GM23338 (cell line): Measurements from ENCODE around the gene THBS4. TPM values are rescaled to one million over a fixed set of nuclear protein-coding genes. Genes with fewer than 3 reads are reported as not detected.
A peak's percentile ranks its signal among the peaks of the same experiment; 100 is the strongest.

ENCODE experiments used
- ATAC-seq: fragments of 200-7000 bp; cut with Tn5 transposase; 3 replicates; pipeline ENCODE4 v1.9.1; 2020
- DNase-seq: peaks from one replicate; pipeline ENCODE4 v3.0.0-alpha.2; 2015; ENCODE audit warnings: low spot score
- H2AFZ ChIP-seq: fragments of 200-600 bp; sonication (generic); 2 replicates; pipeline ENCODE4 v1.8.0; 2016; ENCODE audit warnings: antibody characterized with exemption, mild to moderate bottlenecking, moderate library complexity
- H3F3A ChIP-seq: fragments of 200-600 bp; sonication (generic); replicated peaks from 2 replicates; pipeline ENCODE4 v1.8.0; 2017; ENCODE audit warnings: antibody characterized with exemption, mixed run types, low read depth
- H3K27ac ChIP-seq: fragments of 200-600 bp; sonication (generic); 2 replicates; pipeline ENCODE4 v1.6.1; 2016; ENCODE audit warnings: low read depth
- H3K27me3 ChIP-seq: fragments of 200-600 bp; sonication (generic); 2 replicates; pipeline ENCODE4 v1.8.0; 2016; ENCODE audit warnings: mild to moderate bottlenecking, mixed run types, moderate library complexity; ENCODE audit not compliant: insufficient read depth
- H3K36me3 ChIP-seq: fragments of 200-600 bp; sonication (generic); 2 replicates; pipeline ENCODE4 v1.8.0; 2016; ENCODE audit warnings: mild to moderate bottlenecking; ENCODE audit not compliant: insufficient read depth
- H3K4me1 ChIP-seq: fragments of 200-600 bp; sonication (generic); 2 replicates; pipeline ENCODE4 v1.8.0; 2016; ENCODE audit warnings: mild to moderate bottlenecking, moderate library complexity; ENCODE audit not compliant: insufficient read depth
- H3K4me2 ChIP-seq: fragments of 200-600 bp; sonication (generic); 2 replicates; pipeline ENCODE4 v1.7.1; 2017; ENCODE audit warnings: mixed run types
- H3K4me3 ChIP-seq: fragments of 200-600 bp; sonication (generic); 2 replicates; pipeline ENCODE4 v1.6.1; 2016; ENCODE audit warnings: mixed run types
- H3K79me2 ChIP-seq: fragments of 200-600 bp; sonication (generic); replicated peaks from 2 replicates; pipeline ENCODE4 v1.8.0; 2017; ENCODE audit warnings: mild to moderate bottlenecking; ENCODE audit not compliant: insufficient read depth
- H3K9me2 ChIP-seq: fragments of 200-600 bp; sonication (generic); 2 replicates; pipeline ENCODE4 v1.8.0; 2017; ENCODE audit not compliant: insufficient read depth
- H4K20me1 ChIP-seq: fragments of 200-600 bp; sonication (generic); replicated peaks from 2 replicates; pipeline ENCODE4 v1.8.0; 2017; ENCODE audit warnings: mild to moderate bottlenecking; ENCODE audit not compliant: insufficient read depth
- H3K27ac Mint-ChIP-seq: 2 replicates; pipeline ENCODE4 v1.8.0; 2020; ENCODE audit warnings: inconsistent platforms, mild to moderate bottlenecking, moderate library complexity, mixed read lengths
- H3K27me3 Mint-ChIP-seq: 3 replicates; pipeline ENCODE4 v1.8.0; 2022; ENCODE audit warnings: low read depth, mild to moderate bottlenecking, moderate library complexity, mixed read lengths, inconsistent platforms; ENCODE audit not compliant: insufficient read depth, poor library complexity
- H3K36me3 Mint-ChIP-seq: 3 replicates; pipeline ENCODE4 v1.8.0; 2021; ENCODE audit warnings: low read depth, mild to moderate bottlenecking, inconsistent platforms, moderate library complexity, mixed read lengths
- H3K4me1 Mint-ChIP-seq: 3 replicates; pipeline ENCODE4 v1.8.0; 2020; ENCODE audit warnings: mild to moderate bottlenecking, inconsistent platforms, mixed read lengths
- H3K4me3 Mint-ChIP-seq: 3 replicates; pipeline ENCODE4 v1.8.0; 2021; ENCODE audit warnings: moderate library complexity, mild to moderate bottlenecking, inconsistent platforms, mixed read lengths
- H3K9me3 Mint-ChIP-seq: 3 replicates; pipeline ENCODE4 v1.8.0; 2020; ENCODE audit warnings: moderate library complexity, mild to moderate bottlenecking, inconsistent platforms, mixed read lengths
- JUNB ChIP-seq: IDR thresholded peaks from one replicate; pipeline ENCODE4 v1.6.1; 2016; ENCODE audit warnings: antibody characterized with exemption; ENCODE audit not compliant: unreplicated experiment
- ZNF462 ChIP-seq: fragments of 250-450 bp; sonication (Bioruptor Pico); IDR thresholded peaks from 2 replicates; pipeline ENCODE4 v1.5.0; 2020; ENCODE audit warnings: mild to moderate bottlenecking, moderate library complexity
- long read RNA-seq: library from polyadenylated mRNA; unstranded; transcript quantifications from one replicate; pipeline ENCODE4 v2.0.0, GENCODE V29; 2020; ENCODE audit not compliant: unreplicated experiment
- polyA plus RNA-seq: library from polyadenylated mRNA; unstranded; fragments of >200 nt; fragmentation: Nextera tagmentation; extraction: Ambion mirVana; gene quantifications from 2 replicates; pipeline ENCODE4 v1.2.1, GENCODE V29; 2016
- total RNA-seq: library from RNA; depleted of rRNA; stranded (reverse); fragments of >200 nt; shearing (Covaris generic); gene quantifications from 2 replicates; pipeline ENCODE4 v1.2.3, GENCODE V29; 2014; rRNA removed

Gene THBS4
- total RNA-seq: 13.7 and 23.2 TPM in 2 replicates
- polyA plus RNA-seq: 11.9 and 14.0 TPM in 2 replicates
- long read RNA-seq, partial matches to known transcripts: 1 of 4 reads
- long read RNA-seq, other reads (novel, unspliced or antisense): 0 of 4 reads

DNA sequence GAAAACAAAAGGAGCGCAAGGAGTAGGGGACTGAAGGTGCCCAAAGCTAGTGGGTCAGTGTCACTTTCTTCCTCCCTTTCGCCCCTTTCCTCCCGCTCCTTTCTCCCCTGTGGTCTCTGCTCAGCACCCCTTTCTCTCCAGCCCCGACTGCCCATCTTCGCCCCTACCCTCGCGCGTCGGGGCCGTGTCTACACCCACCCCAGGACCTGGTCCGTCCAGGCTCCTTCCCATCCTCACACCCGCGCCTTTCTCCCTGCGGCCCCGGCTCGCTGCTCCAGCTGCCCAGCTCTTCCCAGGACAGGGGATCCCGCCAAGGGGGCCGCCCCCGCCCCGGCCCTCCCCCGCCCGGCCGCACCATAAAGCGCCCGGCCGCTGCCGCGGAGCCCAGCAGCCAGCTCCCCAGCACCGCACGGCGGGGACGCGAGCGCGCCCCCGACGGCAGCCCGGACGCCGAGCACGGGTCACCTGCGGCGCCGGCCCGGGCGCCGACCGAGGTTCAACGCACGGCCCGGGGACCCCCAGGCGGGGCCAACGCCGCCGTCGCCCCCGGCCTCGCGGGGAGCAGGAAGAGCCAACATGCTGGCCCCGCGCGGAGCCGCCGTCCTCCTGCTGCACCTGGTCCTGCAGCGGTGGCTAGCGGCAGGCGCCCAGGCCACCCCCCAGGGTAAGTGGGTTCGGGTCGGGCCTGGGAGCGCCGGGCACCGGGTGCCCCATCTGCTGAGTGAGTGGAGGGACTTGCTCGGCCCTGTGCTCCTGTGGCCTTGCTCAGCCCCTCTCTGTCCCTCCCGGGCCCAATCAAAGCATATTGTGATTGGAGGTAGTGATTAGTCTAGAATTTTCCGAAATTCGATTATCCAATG, at the start of gene THBS4:
Gene THBS4, plus strand, starts transcription at position 387 of the 860 bp plus-strand sequence. Its CDS starts 190 bp downstream, at position 577.
- Histone ChIP-seq H3K4me2 (peak within 1 kb of the TSS; percentile 86), H3K4me1 (peaks cover 8% of the 10 kb centered on the region; the same call in 1 of the 2 replicates), H3F3A (peaks cover 4% of the 10 kb centered on the region; the same call in 1 of the 2 replicates), H2AFZ (peak within 1 kb of the TSS; percentile 96), H4K20me1 (no peaks in the 10 kb centered on the region), H3K36me3 (no peaks in the 10 kb centered on the region), H3K27ac (no peak within 1 kb of the TSS; the same call in 1 of the 2 replicates), H3K4me3 (peak within 1 kb of the TSS; percentile 67), H3K79me2 (no peaks in the 10 kb centered on the region), H3K9me2 (no peaks in the 10 kb centered on the region), H3K27me3 (peaks cover 45% of the 10 kb centered on the region)
- Mint-ChIP-seq H3K27ac (no peak within 1 kb of the TSS), H3K4me1 (peaks cover 16% of the 10 kb centered on the region; the same call in 2 of the 3 replicates), H3K36me3 (no peaks in the 10 kb centered on the region), H3K27me3 (peaks cover 28% of the 10 kb centered on the region), H3K4me3 (peak within 1 kb of the TSS; percentile 87), H3K9me3 (no peaks in the 10 kb centered on the region)
- DNase-seq: peak; percentile 71
- TF ChIP-seq JUNB: no peak
- no peak for TF ChIP-seq ZNF462 (CRISPR knock-in tag)
- ATAC-seq: peak; percentile 87

GRCh38 chr5:79986260-79986659, 48.9 kb upstream of the THBS4 start:
- Histone ChIP-seq H3K27me3 (no peaks in the 10 kb centered on the region), H3K4me1 (0 out of 2 replicates have a peak, but pooled peaks cover 5% of the 10 kb centered on the region), H3K27ac (no peak overlapping the region), H3F3A (no peaks in the 10 kb centered on the region), H3K4me3 (no peak overlapping the region), H3K36me3 (peaks cover 41% of the 10 kb centered on the region), H3K9me2 (no peaks in the 10 kb centered on the region), H4K20me1 (no peaks in the 10 kb centered on the region), H3K4me2 (no peak overlapping the region), H2AFZ (no peak overlapping the region), H3K79me2 (peaks cover 17% of the 10 kb centered on the region)
- no peaks in the 10 kb centered on the region for H3K9me3 Mint-ChIP-seq
- no peak overlapping the region for H3K4me3 Mint-ChIP-seq
- ATAC-seq (no peak), DNase-seq (no peak)
- H3K27ac Mint-ChIP-seq: no peak overlapping the region
- peaks cover 4% of the 10 kb centered on the region; the same call in 2 of the 3 replicates for H3K4me1 Mint-ChIP-seq
- peaks cover 2% of the 10 kb centered on the region for H3K27me3 Mint-ChIP-seq
- H3K36me3 Mint-ChIP-seq: peaks cover 69% of the 10 kb centered on the region
- TF ChIP-seq ZNF462 (CRISPR knock-in tag): no peak
